Keratinocyte (primary cell): ENCODE data around the gene ARHGEF37. TPM values are rescaled to one million over a fixed set of nuclear protein-coding genes. Genes with fewer than 3 reads are reported as not detected.

ENCODE experiments used
- DNase-seq: peaks from one replicate; pipeline ENCODE4 v3.0.0-alpha.2; 2011; ENCODE audit warnings: low read depth, missing footprints, low spot score
- FAIRE-seq: peaks from 2 replicates; lab custom pipeline; 2011; peaks lifted over from hg19 to GRCh38; lab: Jason Lieb, UNC
- H2AFZ ChIP-seq: 2 replicates; pipeline ENCODE4 v1.6.0; 2012; ENCODE audit warnings: low read length, control low read depth, inconsistent platforms; ENCODE audit not compliant: control insufficient read depth
- H3K27ac ChIP-seq: 2 replicates; pipeline ENCODE4 v1.5.1; 2011; ENCODE audit warnings: low read length; ENCODE audit not compliant: control insufficient read depth, insufficient read depth
- H3K27me3 ChIP-seq: 3 replicates; pipeline ENCODE4 v1.6.0; 2011; ENCODE audit warnings: low read length; ENCODE audit not compliant: control insufficient read depth, insufficient read depth; ENCODE audit errors: extremely low read depth
- H3K36me3 ChIP-seq, 2 experiments: 2 replicates in 1 of 2; 3 replicates in 1 of 2; pipeline ENCODE4 v1.5.1; 2011; ENCODE audit warnings: low read length in 2 of 2, mild to moderate bottlenecking in 1 of 2; ENCODE audit not compliant: control insufficient read depth in 2 of 2, insufficient read depth in 2 of 2; ENCODE audit errors: extremely low read depth in 1 of 2
- H3K4me1 ChIP-seq: 3 replicates; pipeline ENCODE4 v1.5.1; 2011; ENCODE audit warnings: low read length; ENCODE audit not compliant: control insufficient read depth, insufficient read depth; ENCODE audit errors: extremely low read depth
- H3K4me2 ChIP-seq: 3 replicates; pipeline ENCODE4 v1.6.0; 2011; ENCODE audit warnings: low read depth, low read length; ENCODE audit not compliant: control insufficient read depth, insufficient read depth; ENCODE audit errors: extremely low read depth
- H3K4me3 ChIP-seq, 3 experiments: fragments of 200-600 bp in 1 of 3; sonication (generic) in 1 of 3; 2 replicates in 2 of 3; 3 replicates in 1 of 3; pipeline ENCODE4 v1.5.1; 2011 to 2016; ENCODE audit warnings: low read length in 3 of 3, mild to moderate bottlenecking in 3 of 3, control low read depth in 2 of 3, inconsistent platforms in 1 of 3, low read depth in 1 of 3, mixed read lengths in 1 of 3, mixed run types in 1 of 3, moderate library complexity in 1 of 3; ENCODE audit not compliant: control insufficient read depth in 2 of 3, insufficient read depth in 2 of 3; ENCODE audit errors: extremely low read depth in 1 of 3
- H3K79me2 ChIP-seq: 2 replicates; pipeline ENCODE4 v1.6.0; 2012; ENCODE audit warnings: low read length; ENCODE audit not compliant: control insufficient read depth, insufficient read depth
- H3K9ac ChIP-seq: 3 replicates; pipeline ENCODE4 v1.6.0; 2011; ENCODE audit warnings: low read length; ENCODE audit not compliant: control insufficient read depth, insufficient read depth; ENCODE audit errors: extremely low read depth
- H3K9me1 ChIP-seq: 3 replicates; pipeline ENCODE4 v1.6.0; 2011; ENCODE audit warnings: low read length; ENCODE audit not compliant: control insufficient read depth, insufficient read depth; ENCODE audit errors: extremely low read depth
- H3K9me3 ChIP-seq: 2 replicates; pipeline ENCODE4 v1.5.1; 2012; ENCODE audit warnings: low read depth, low read length; ENCODE audit not compliant: control insufficient read depth
- H4K20me1 ChIP-seq: 3 replicates; pipeline ENCODE4 v1.6.0; 2011; ENCODE audit warnings: low read length; ENCODE audit not compliant: control insufficient read depth, insufficient read depth; ENCODE audit errors: extremely low read depth
- EZH2 ChIP-seq: IDR thresholded peaks from one replicate; pipeline ENCODE4 v1.6.1; 2012; ENCODE audit warnings: inconsistent platforms, mild to moderate bottlenecking, low read length, moderate library complexity
- dilution Hi-C: fragments of 300-500 bp; cut with MboI; formaldehyde crosslinking; loops from one replicate; pipeline ENCODE4 v1.7.0; 2020; ENCODE audit warnings: low sequenced_read_pairs; ENCODE audit not compliant: extremely low pct_ligation_motif_present
- polyA plus RNA-seq, 5 experiments: library from polyadenylated mRNA; depleted of rRNA in 3 of 5; stranded (reverse) in 3 of 5; stranded (forward) in 1 of 5; unstranded in 1 of 5; fragments of >200 nt; gene quantifications; 1 replicate in 1 of 5; 2 replicates in 3 of 5; 3 replicates in 1 of 5; pipeline versions ENCODE4 v1.2.1 to v1.2.3, GENCODE V29; 2011 to 2012; ENCODE audit warnings: missing spikeins in 2 of 5, low read depth in 1 of 5, low replicate concordance in 1 of 5
- TF ChIP-seq, protein P1 (sequence below), 3 experiments: IDR thresholded peaks in 1 of 3; conservative IDR thresholded peaks in 1 of 3; optimal IDR thresholded peaks in 1 of 3; 2 replicates in 2 of 3; 3 replicates in 1 of 3; pipeline versions ENCODE3 to v1.5.1; 2011; ENCODE audit warnings: low read length in 3 of 3, mild to moderate bottlenecking in 3 of 3, moderate library complexity in 2 of 3, control low read depth in 1 of 3, inconsistent platforms in 1 of 3; ENCODE audit not compliant: insufficient read depth in 2 of 3; ENCODE audit errors: extremely low read depth in 1 of 3

The ARHGEF37 gene
- polyA plus RNA-seq, 1 donor (not counting 4 experiments of a cell fraction or from before 2014, with no cell fraction given) = 8.7 TPM

- dilution Hi-C loops = no loop called here
- Histone ChIP-seq H3K9ac (no peak overlapping the region), H3K9me3 (no peaks in the 10 kb centered on the region), H3K9me1 (no peaks in the 10 kb centered on the region), H3K4me2 (peak overlapping the region; percentile 31), H2AFZ (peak overlapping the region; percentile 34), H3K36me3 (no peaks in the 10 kb centered on the region), H3K27me3 (no peaks in the 10 kb centered on the region), H3K4me3 (no peak overlapping the region), H3K27ac (no peak overlapping the region), H4K20me1 (no peaks in the 10 kb centered on the region), H3K4me1 (peaks cover 25% of the 10 kb centered on the region), H3K79me2 (no peaks in the 10 kb centered on the region)
- TF ChIP-seq, protein P1, sequence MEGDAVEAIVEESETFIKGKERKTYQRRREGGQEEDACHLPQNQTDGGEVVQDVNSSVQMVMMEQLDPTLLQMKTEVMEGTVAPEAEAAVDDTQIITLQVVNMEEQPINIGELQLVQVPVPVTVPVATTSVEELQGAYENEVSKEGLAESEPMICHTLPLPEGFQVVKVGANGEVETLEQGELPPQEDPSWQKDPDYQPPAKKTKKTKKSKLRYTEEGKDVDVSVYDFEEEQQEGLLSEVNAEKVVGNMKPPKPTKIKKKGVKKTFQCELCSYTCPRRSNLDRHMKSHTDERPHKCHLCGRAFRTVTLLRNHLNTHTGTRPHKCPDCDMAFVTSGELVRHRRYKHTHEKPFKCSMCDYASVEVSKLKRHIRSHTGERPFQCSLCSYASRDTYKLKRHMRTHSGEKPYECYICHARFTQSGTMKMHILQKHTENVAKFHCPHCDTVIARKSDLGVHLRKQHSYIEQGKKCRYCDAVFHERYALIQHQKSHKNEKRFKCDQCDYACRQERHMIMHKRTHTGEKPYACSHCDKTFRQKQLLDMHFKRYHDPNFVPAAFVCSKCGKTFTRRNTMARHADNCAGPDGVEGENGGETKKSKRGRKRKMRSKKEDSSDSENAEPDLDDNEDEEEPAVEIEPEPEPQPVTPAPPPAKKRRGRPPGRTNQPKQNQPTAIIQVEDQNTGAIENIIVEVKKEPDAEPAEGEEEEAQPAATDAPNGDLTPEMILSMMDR (optimal IDR thresholded peaks at IDR 0.05 in 1 of 3, IDR thresholded peaks at IDR 0.05 in 1 of 3, conservative IDR thresholded peaks at IDR 0.05 in 1 of 3; ENCODE audit: extremely low read depth in 1 of 3, insufficient read depth in 2 of 3, low read length in 3 of 3) = no peak
- no peak for TF ChIP-seq EZH2
- FAIRE-seq (no peak), DNase-seq (no peak)
Observed at GRCh38 chr5:149583394-149583793, 2.1 kb downstream of the ARHGEF37 start.

- no peaks in the 10 kb centered on the region for H3K9me3 ChIP-seq
- H3K27me3 ChIP-seq = no peaks in the 10 kb centered on the region
- no peak overlapping the region for H3K27ac ChIP-seq
- H3K79me2 ChIP-seq = no peaks in the 10 kb centered on the region
- no peak overlapping the region for H3K9ac ChIP-seq
- no peak overlapping the region for H3K4me3 ChIP-seq
- no peaks in the 10 kb centered on the region for H3K36me3 ChIP-seq
- TF ChIP-seq, protein P1 (optimal IDR thresholded peaks at IDR 0.05 in 1 of 3, IDR thresholded peaks at IDR 0.05 in 1 of 3, conservative IDR thresholded peaks at IDR 0.05 in 1 of 3; ENCODE audit: extremely low read depth in 1 of 3, insufficient read depth in 2 of 3, low read length in 3 of 3) = no peak
- no peak for TF ChIP-seq EZH2
- peaks cover 25% of the 10 kb centered on the region for H3K4me1 ChIP-seq
- H2AFZ ChIP-seq = no peak overlapping the region
- no peaks in the 10 kb centered on the region for H4K20me1 ChIP-seq
- H3K4me2 ChIP-seq = no peak overlapping the region
- DNase-seq (no peak), FAIRE-seq (no peak)
- H3K9me1 ChIP-seq = no peaks in the 10 kb centered on the region
- dilution Hi-C loops = no loop called here
Observed at GRCh38 chr5:149584121-149584520, 2.8 kb downstream of the ARHGEF37 start.
